Kidney (tissue), 22 donors: Measurements from ENCODE around the gene XRRA1. TPM values are rescaled to one million over a fixed set of nuclear protein-coding genes. Genes with fewer than 3 reads are reported as not detected.
A peak's percentile ranks its signal among the peaks of the same experiment; 100 is the strongest.
"Not testable (repeated sequence)": the region's sequence is repeated elsewhere in the genome, so short reads cannot be mapped to it uniquely, and the experiment has no call there.

Experiments
- DNase-seq, 5 donors: peaks; one replicate each; pipeline ENCODE4 v3.0.0-alpha.2; 2013 to 2020
- FAIRE-seq: peaks from 2 replicates; lab custom pipeline; 2012; peaks lifted over from hg19 to GRCh38; lab: Jason Lieb, UNC
- H3K27ac ChIP-seq, 2 donors: one replicate each; pipeline ENCODE4 v1.7.0; 2013; ENCODE audit warnings: low read depth in 2 of 2, low read length in 2 of 2, inconsistent platforms in 1 of 2
- H3K27me3 ChIP-seq: one replicate; pipeline ENCODE4 v1.7.1; 2013; ENCODE audit warnings: low read length, inconsistent platforms; ENCODE audit not compliant: control insufficient read depth, insufficient read depth
- H3K36me3 ChIP-seq, 3 donors: one replicate each; pipeline versions ENCODE4 v1.7.0 to v1.7.1; 2013; ENCODE audit warnings: low read length in 3 of 3, control low read depth in 1 of 3, inconsistent platforms in 1 of 3; ENCODE audit not compliant: insufficient read depth in 3 of 3, control insufficient read depth in 2 of 3
- H3K4me1 ChIP-seq, 3 donors: one replicate each; pipeline versions ENCODE4 v1.7.0 to v1.7.1; 2013; ENCODE audit warnings: low read length in 3 of 3, inconsistent platforms in 1 of 3, low read depth in 1 of 3; ENCODE audit not compliant: control insufficient read depth in 2 of 3, insufficient read depth in 2 of 3
- H3K4me3 ChIP-seq, 3 donors: one replicate each; pipeline versions ENCODE4 v1.7.0 to v1.8.1; 2013; ENCODE audit warnings: low read length in 3 of 3, control low read depth in 1 of 3, inconsistent platforms in 1 of 3
- H3K9ac ChIP-seq, 3 donors: one replicate each; pipeline versions ENCODE4 v1.7.0 to v1.7.1; 2013; ENCODE audit warnings: low read length in 3 of 3, control low read depth in 1 of 3, inconsistent platforms in 1 of 3
- H3K9me3 ChIP-seq, 3 donors: one replicate each; pipeline versions ENCODE4 v1.7.0 to v1.7.1; 2013; ENCODE audit warnings: low read length in 3 of 3, control low read depth in 1 of 3, inconsistent platforms in 1 of 3; ENCODE audit not compliant: control insufficient read depth in 2 of 3, insufficient read depth in 1 of 3
- CTCF ChIP-seq: IDR thresholded peaks from 3 replicates; pipeline ENCODE4 v1.5.1; 2012; ENCODE audit warnings: mild to moderate bottlenecking, moderate library complexity, borderline replicate concordance; ENCODE audit not compliant: insufficient read depth; ENCODE audit errors: extremely low read depth
- intact Hi-C: fragments of 100-400 bp; cut with DNase I; formaldehyde crosslinking; loops from one replicate; pipeline ENCODE4 v1.11.1; 2022
- long read RNA-seq, 10 donors: library from polyadenylated mRNA in 1 of 10; unstranded in 1 of 10; transcript quantifications; one replicate each; pipeline ENCODE4 v2.0.0 and lab custom pipeline, GENCODE V29; 2021 to 2026
- polyA plus RNA-seq: library from polyadenylated mRNA; stranded (reverse); fragments of 350-450 nt; fragmentation: Illumina TruSeq; extraction: RNeasy Lipid Tissue Mini Kit (QIAGEN cat#74804); gene quantifications from one replicate; pipeline ENCODE4 v1.2.3, GENCODE V29; 2014; ENCODE audit warnings: low read depth, low replicate concordance; ENCODE audit not compliant: insufficient read depth
- total RNA-seq: library from RNA; stranded (reverse); fragmentation: NEBNext Ultra II Directional; extraction: Animal tissue kit (Norgen Biotek cat#: 25700); gene quantifications from one replicate; pipeline ENCODE4 v1.2.1, GENCODE V29; 2021
- donor health status: control.
- donor health status: control.
- donor health status: control.
- donor health status: control.
- donor health status: control.
- donor health status: DM: yes; HTN: yes; CAD: no.
- donor health status: Normal renal cell carcinoma (clear cell type).

XRRA1 gene, protein sequence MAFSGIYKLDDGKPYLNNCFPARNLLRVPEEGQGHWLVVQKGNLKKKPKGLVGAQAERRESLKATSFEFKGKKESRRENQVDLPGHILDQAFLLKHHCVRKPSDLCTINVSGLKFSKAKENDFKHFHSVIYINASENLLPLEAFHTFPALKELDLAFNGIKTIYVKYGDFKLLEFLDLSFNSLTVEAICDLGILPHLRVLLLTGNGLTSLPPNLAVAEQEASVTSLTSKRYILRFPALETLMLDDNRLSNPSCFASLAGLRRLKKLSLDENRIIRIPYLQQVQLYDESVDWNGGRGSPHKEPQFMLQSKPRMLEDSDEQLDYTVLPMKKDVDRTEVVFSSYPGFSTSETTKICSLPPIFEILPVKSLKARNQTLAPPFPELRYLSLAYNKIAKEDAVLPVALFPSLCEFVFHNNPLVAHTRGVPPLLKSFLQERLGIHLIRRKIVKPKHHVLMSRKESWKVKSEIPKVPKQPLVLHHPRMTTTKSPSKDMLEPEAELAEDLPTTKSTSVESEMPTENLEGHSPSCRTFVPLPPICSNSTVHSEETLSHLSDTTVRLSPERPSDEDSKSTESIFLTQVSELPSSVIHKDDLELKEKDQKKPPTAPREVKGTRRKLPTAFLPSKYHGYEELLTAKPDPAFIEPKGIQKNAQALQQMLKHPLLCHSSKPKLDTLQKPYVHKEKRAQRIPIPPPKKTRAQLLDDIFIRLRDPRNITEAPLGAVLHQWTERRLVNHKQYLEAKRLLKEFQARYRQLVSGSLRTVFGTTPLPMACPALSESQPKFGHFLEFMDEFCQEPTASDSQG
- 14.6 TPM for total RNA-seq
- polyA plus RNA-seq = 2.6 TPM
- long read RNA-seq, donor 1 = 0 reads
- long read RNA-seq, donor 2 = 0 reads
- long read RNA-seq, donor 3, partial matches to known transcripts = 432 of 438 reads
- long read RNA-seq, donor 3, other reads (novel, unspliced or antisense) = 5 of 438 reads
- long read RNA-seq, donor 4, partial matches to known transcripts = 461 of 461 reads
- long read RNA-seq, donor 4, other reads (novel, unspliced or antisense) = 0 of 461 reads
- long read RNA-seq, donor 5 = 0 reads
- long read RNA-seq, donor 6 = 0 reads
- long read RNA-seq, donor 7, partial matches to known transcripts = 4 of 17 reads
- long read RNA-seq, donor 7, other reads (novel, unspliced or antisense) = 13 of 17 reads
- long read RNA-seq, donor 8, partial matches to known transcripts = 222 of 222 reads
- long read RNA-seq, donor 8, other reads (novel, unspliced or antisense) = 0 of 222 reads
- long read RNA-seq, donor 9 = 0 reads
- long read RNA-seq, donor 10, partial matches to known transcripts = 353 of 354 reads
- long read RNA-seq, donor 10, other reads (novel, unspliced or antisense) = 0 of 354 reads

DNA sequence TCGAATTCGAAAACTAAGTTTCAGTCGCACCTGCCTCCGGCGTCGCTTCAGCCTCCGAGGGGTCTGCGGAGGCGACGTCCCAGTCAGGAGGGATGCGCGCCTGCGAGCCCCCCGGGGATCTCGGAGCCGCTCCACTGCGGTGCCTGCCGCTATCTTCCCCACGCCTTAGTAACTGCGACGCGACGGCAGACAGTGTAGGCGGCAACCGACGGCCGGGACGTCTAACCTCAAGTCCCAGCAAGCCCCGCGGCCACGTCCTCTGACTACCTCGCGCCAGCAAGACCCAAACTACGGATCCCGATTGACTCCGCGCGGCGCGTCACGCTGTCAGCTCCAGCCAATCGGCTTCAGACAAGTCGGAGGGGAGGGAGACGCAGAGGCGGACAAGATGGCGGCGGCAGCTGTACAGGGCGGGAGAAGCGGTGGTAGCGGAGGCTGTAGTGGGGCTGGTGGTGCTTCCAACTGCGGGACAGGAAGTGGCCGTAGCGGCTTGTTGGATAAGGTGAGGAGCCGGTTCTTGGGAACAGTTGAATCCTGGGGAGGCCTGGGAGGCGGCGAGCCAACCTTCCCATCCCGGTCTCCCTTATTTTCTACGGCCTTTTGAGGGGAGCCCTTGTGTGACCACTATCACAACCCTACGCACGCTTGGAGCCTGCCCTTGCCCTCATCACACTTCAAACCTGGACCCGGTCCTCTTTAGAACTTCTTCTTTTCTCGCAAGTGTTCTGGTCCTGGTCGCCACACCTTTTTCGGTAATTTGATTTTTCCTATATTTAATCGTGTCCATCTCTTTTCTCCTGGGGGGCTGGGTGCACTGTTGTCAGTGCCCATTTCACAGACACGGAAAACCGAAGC is at the start of gene XRRA1, which contains the start of gene SPCS2:
Gene XRRA1, minus strand, starts transcription at position 194 of the 855 bp plus-strand sequence. CDS start 8,213 bp downstream, outside the sequence.
Gene SPCS2, plus strand, starts transcription at position 369 of the 855 bp plus-strand sequence. Its CDS starts 20 bp downstream, at position 389.
- peaks cover 0 to under 1% (median 0%) of the 10 kb centered on the region in 3 donors for H3K36me3 ChIP-seq
- H3K4me3 ChIP-seq = peak within 1 kb of the TSS; percentile 91 to 98 (median 94)
- no peak for TF ChIP-seq CTCF
- FAIRE-seq = no peak
- no peaks in the 10 kb centered on the region for H3K9me3 ChIP-seq
- H3K27ac ChIP-seq = peak within 1 kb of the TSS; percentile 80 to 82
- intact Hi-C loops = no loop called here
- H3K4me1 ChIP-seq = peaks cover 0 to 9% (median 7%) of the 10 kb centered on the region in 3 donors
- peak within 1 kb of the TSS; percentile 86 to 98 (median 94) for H3K9ac ChIP-seq
- H3K27me3 ChIP-seq = no peaks in the 10 kb centered on the region
- DNase-seq = peak; percentile 98 to 100 (median 99)

- no peak overlapping the region for H3K27ac ChIP-seq
- no peak for TF ChIP-seq CTCF
Measured at GRCh38 chr11:74992852-74993251, 44.0 kb upstream of the XRRA1 start.

GRCh38 chr11:74990941-74991340 is 42.0 kb upstream of the XRRA1 start:
- intact Hi-C loops = no loop called here
- Histone ChIP-seq H3K9ac (no peak overlapping the region), H3K27me3 (no peaks in the 10 kb centered on the region), H3K4me1 (peaks cover 0 to 11% (median 2%) of the 10 kb centered on the region in 3 donors), H3K27ac (no peak overlapping the region), H3K9me3 (no peaks in the 10 kb centered on the region), H3K36me3 (peaks cover 0 to 10% (median 4%) of the 10 kb centered on the region in 3 donors), H3K4me3 (no peak overlapping the region)
- FAIRE-seq (no peak), DNase-seq (no peak)
- TF ChIP-seq CTCF = no peak

More at GRCh38 chr11:74992852-74993251, 44.0 kb upstream of the XRRA1 start:
- FAIRE-seq = no peak
- H3K4me1 ChIP-seq = peaks cover 0 to 11% (median 2%) of the 10 kb centered on the region in 3 donors
- H3K9me3 ChIP-seq = no peaks in the 10 kb centered on the region
- DNase-seq = no peak
- intact Hi-C loops = no loop called here
- H3K36me3 ChIP-seq = peaks cover 2 to 10% (median 6%) of the 10 kb centered on the region in 3 donors
- H3K4me3 ChIP-seq = no peak overlapping the region
- H3K9ac ChIP-seq = no peak overlapping the region
- H3K27me3 ChIP-seq = no peaks in the 10 kb centered on the region

GRCh38 chr11:74990150-74990549 is 41.3 kb upstream of the XRRA1 start:
- H3K36me3 ChIP-seq, H3K4me3 ChIP-seq, H3K27ac ChIP-seq, H3K27me3 ChIP-seq, intact Hi-C loops, FAIRE-seq, DNase-seq, H3K9me3 ChIP-seq, H3K9ac ChIP-seq: not testable (repeated sequence)
- H3K4me1 ChIP-seq = peaks cover 0 to 11% (median 2%) of the 10 kb centered on the region in 3 donors
